ENCODE measurements around the gene DOCK1. TPM values are rescaled to one million over a fixed set of nuclear protein-coding genes. Genes with fewer than 3 reads are reported as not detected.

Gene DOCK1
- total RNA-seq, 2 donors from 2014 or later = 41.2 to 56.0 TPM

- no peaks in the 10 kb centered on the region for H3K9me3 ChIP-seq
- intact Hi-C loops (cut with DNase I) = no loop called here
- no peak overlapping the region for H3K4me3 ChIP-seq
- TF ChIP-seq CTCF (IDR thresholded peaks at IDR 0.05) (no peak), POLR2A (IDR thresholded peaks at IDR 0.05) (no peak), POLR2AphosphoS5 (IDR thresholded peaks at IDR 0.05) (no peak)
- H3K36me3 ChIP-seq = no peaks in the 10 kb centered on the region
- H3K27me3 ChIP-seq (replicated peaks; ENCODE audit: insufficient read depth) = no peaks in the 10 kb centered on the region
- 91% methylated on average over 7 of the region's 7 CpGs for WGBS
- H3K27ac ChIP-seq = no peak overlapping the region
- H3K4me1 ChIP-seq (replicated peaks) = no peaks in the 10 kb centered on the region
- no peak for DNase-seq (ENCODE audit: low spot score)
Measured at GRCh38 chr10:126993208-126993607, 88.0 kb downstream of the DOCK1 start.

- no peak for DNase-seq (ENCODE audit: low spot score)
Measured at GRCh38 chr10:126997801-126998590, 92.8 kb downstream of the DOCK1 start.

DNA sequence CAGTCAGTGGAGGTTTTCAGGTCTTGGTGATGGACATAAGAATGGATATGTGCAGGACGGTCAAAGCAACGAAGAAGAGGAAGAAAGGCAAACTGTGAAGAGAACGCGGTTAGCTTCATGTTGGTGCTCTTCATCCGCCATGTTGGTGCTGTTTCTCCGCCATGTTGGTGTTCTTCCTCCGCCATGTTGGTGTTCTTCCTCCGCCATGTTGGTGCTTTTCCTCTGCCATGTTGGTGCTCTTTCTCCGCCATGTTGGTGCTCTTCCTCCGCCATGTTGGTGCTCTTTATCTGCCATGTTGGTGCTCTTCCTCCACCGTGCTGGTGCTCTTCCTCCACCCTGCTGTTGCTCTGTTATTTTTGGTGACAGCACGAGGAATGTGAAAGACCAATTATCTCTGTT is 95.4 kb downstream of the DOCK1 start:
- Histone ChIP-seq H3K9me3 (no peaks in the 10 kb centered on the region), H3K4me1 (replicated peaks) (no peaks in the 10 kb centered on the region), H3K27ac (no peak overlapping the region), H3K36me3 (no peaks in the 10 kb centered on the region), H3K4me3 (no peak overlapping the region), H3K27me3 (replicated peaks; ENCODE audit: insufficient read depth) (no peaks in the 10 kb centered on the region)
- intact Hi-C loops (cut with DNase I) = no loop called here
- TF ChIP-seq CTCF (IDR thresholded peaks at IDR 0.05) (no peak), POLR2AphosphoS5 (IDR thresholded peaks at IDR 0.05) (no peak), POLR2A (IDR thresholded peaks at IDR 0.05) (no peak)
- DNase-seq (ENCODE audit: low spot score) = no peak
- WGBS = 92% methylated on average over 12 of the region's 12 CpGs

More at GRCh38 chr10:126997801-126998590, 92.8 kb downstream of the DOCK1 start:
- TF ChIP-seq CTCF (IDR thresholded peaks at IDR 0.05) = no peak
- no peak for TF ChIP-seq POLR2A (IDR thresholded peaks at IDR 0.05)
- TF ChIP-seq POLR2AphosphoS5 (IDR thresholded peaks at IDR 0.05) = no peak
- Histone ChIP-seq H3K4me1 (replicated peaks) (no peaks in the 10 kb centered on the region), H3K9me3 (no peaks in the 10 kb centered on the region), H3K27me3 (replicated peaks; ENCODE audit: insufficient read depth) (no peaks in the 10 kb centered on the region), H3K36me3 (no peaks in the 10 kb centered on the region), H3K27ac (no peak overlapping the region), H3K4me3 (no peak overlapping the region)
- WGBS = 92% methylated on average over 8 of the region's 8 CpGs
- intact Hi-C loops (cut with DNase I) = no loop called here

DNA sequence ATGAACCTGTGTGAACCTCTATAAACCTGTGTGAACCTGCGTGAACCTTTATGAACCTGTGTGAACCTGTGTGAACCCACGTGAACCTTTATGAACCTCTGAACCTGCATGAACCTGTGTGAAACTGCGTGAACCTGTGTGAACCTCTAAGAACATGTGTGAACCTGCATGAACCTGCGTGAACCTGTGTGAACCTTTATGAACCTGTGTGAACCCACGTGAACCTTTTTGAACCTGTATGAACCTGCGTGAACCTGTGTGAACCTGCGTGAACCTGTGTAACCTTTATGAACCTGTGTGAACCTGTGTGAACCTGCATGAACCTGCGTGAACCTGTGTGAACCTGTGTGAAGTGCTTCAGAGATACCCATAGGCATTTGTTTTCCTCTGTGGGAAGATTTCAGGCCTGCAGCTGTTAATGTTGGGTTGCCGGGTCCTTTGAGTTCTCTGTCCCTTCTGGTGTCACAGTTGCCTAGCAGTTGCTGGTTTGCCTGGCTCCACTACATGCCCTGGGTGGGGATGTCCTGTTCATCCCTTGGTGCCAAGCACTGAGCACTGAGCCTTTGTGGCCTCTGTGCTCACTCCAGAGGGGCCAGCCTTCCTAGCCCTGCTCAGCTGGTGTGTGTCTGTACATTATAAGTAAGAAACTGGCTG is 97.9 kb downstream of the DOCK1 start:
- H3K4me1 ChIP-seq (replicated peaks) = no peaks in the 10 kb centered on the region
- H3K9me3 ChIP-seq = no peaks in the 10 kb centered on the region
- TF ChIP-seq POLR2A (IDR thresholded peaks at IDR 0.05) = no peak
- TF ChIP-seq CTCF (IDR thresholded peaks at IDR 0.05) = no peak
- no peak for TF ChIP-seq POLR2AphosphoS5 (IDR thresholded peaks at IDR 0.05)
- H3K27me3 ChIP-seq (replicated peaks; ENCODE audit: insufficient read depth) = no peaks in the 10 kb centered on the region
- no peak for DNase-seq (ENCODE audit: low spot score)
- no peak overlapping the region for H3K4me3 ChIP-seq
- WGBS = 92% methylated on average over 9 of the region's 9 CpGs
- no peaks in the 10 kb centered on the region for H3K36me3 ChIP-seq
- intact Hi-C loops (cut with DNase I) = no loop called here
- H3K27ac ChIP-seq = no peak overlapping the region
